Stimulated activated CD8-positive, alpha-beta memory T cell treated with anti-CD3 and anti-CD28 coated beads, Interleukin-2, amount 100 ng/mL, for 1 hour (primary cell): ENCODE measurements around the gene ARID4B.
"Not testable (repeated sequence)": the region's sequence is repeated elsewhere in the genome, so short reads cannot be mapped to it uniquely, and the experiment has no call there.

Source experiments
- DNase-seq, 2 donors: peaks; one replicate each; pipeline ENCODE4 v3.0.0-alpha.2; 2020; ENCODE audit warnings: low read depth in 2 of 2

The ARID4B gene

GRCh38 chr1:235268379-235269125, 59.4 kb downstream of the ARID4B start:
- DNase-seq = no peak

GRCh38 chr1:235266967-235267366, 61.0 kb downstream of the ARID4B start:
- DNase-seq = no peak

GRCh38 chr1:235266325-235266724, 61.7 kb downstream of the ARID4B start:
- no peak for DNase-seq

GRCh38 chr1:235265900-235266299, 62.1 kb downstream of the ARID4B start:
- DNase-seq = no peak

- DNase-seq = no peak
These were observed 63.7 kb downstream of the ARID4B start for GRCh38 chr1:235264327-235264726.

GRCh38 chr1:235262539-235262938, 65.4 kb downstream of the ARID4B start:
- DNase-seq = no peak

GRCh38 chr1:235261243-235261642, 66.7 kb downstream of the ARID4B start:
- DNase-seq = no peak

- no peak for DNase-seq
These were observed 68.7 kb downstream of the ARID4B start for GRCh38 chr1:235259133-235259778.

GRCh38 chr1:235258068-235258467, 69.9 kb downstream of the ARID4B start:
- DNase-seq = not testable (repeated sequence)

- DNase-seq = no peak
These were observed 73.3 kb downstream of the ARID4B start for GRCh38 chr1:235254721-235255120.

GRCh38 chr1:235253219-235253962, 74.6 kb downstream of the ARID4B start:
- peak; percentile 14 to 30 for DNase-seq

GRCh38 chr1:235250430-235250829, 77.5 kb downstream of the ARID4B start:
- no peak for DNase-seq

- no peak for DNase-seq
These were observed 81.7 kb downstream of the ARID4B start for GRCh38 chr1:235246022-235246948.

GRCh38 chr1:235244974-235245592, 82.9 kb downstream of the ARID4B start:
- DNase-seq = no peak

- DNase-seq = no peak
These were observed 87.0 kb downstream of the ARID4B start for GRCh38 chr1:235240960-235241359.

- DNase-seq = no peak
These were observed 88.1 kb downstream of the ARID4B start for GRCh38 chr1:235239851-235240250.

GRCh38 chr1:235238558-235238957, 89.4 kb downstream of the ARID4B start:
- DNase-seq = no peak

- no peak for DNase-seq
These were observed 91.9 kb downstream of the ARID4B start for GRCh38 chr1:235236128-235236527.

GRCh38 chr1:235229868-235230267, 98.1 kb downstream of the ARID4B start:
- DNase-seq = no peak

GRCh38 chr1:235227414-235227813, 100.6 kb downstream of the ARID4B start:
- DNase-seq = no peak

- DNase-seq = no peak
These were observed 101.0 kb downstream of the ARID4B start for GRCh38 chr1:235226933-235227332.
